ENCODE results near the gene KCNJ16.

The KCNJ16 gene

GRCh38 chr17:70047619-70048419 is 27.2 kb upstream of the KCNJ16 start:
- Histone ChIP-seq H3K27me3 (ENCODE audit: low read depth, low read length) (no peaks in the 10 kb centered on the region), H3K4me3 (ENCODE audit: low read depth in 1 of 2, low read length in 2 of 2) (no peak overlapping the region), H3K4me1 (ENCODE audit: control insufficient read depth in 1 of 2, insufficient read depth in 2 of 2, low read length in 2 of 2) (no peaks in the 10 kb centered on the region), H3K27ac (ENCODE audit: low read length) (no peak overlapping the region), H3K9me3 (ENCODE audit: control insufficient read depth in 1 of 2, low read length in 2 of 2) (no peaks in the 10 kb centered on the region), H3K36me3 (ENCODE audit: control insufficient read depth in 1 of 2, insufficient read depth in 2 of 2, low read length in 2 of 2) (no peaks in the 10 kb centered on the region)

GRCh38 chr17:70049801-70050591 is 25.0 kb upstream of the KCNJ16 start:
- Histone ChIP-seq H3K4me1 (ENCODE audit: control insufficient read depth in 1 of 2, insufficient read depth in 2 of 2, low read length in 2 of 2) (no peaks in the 10 kb centered on the region), H3K27me3 (ENCODE audit: low read depth, low read length) (no peaks in the 10 kb centered on the region), H3K27ac (ENCODE audit: low read length) (no peak overlapping the region), H3K4me3 (ENCODE audit: low read depth in 1 of 2, low read length in 2 of 2) (no peak overlapping the region), H3K9me3 (ENCODE audit: control insufficient read depth in 1 of 2, low read length in 2 of 2) (no peaks in the 10 kb centered on the region), H3K36me3 (ENCODE audit: control insufficient read depth in 1 of 2, insufficient read depth in 2 of 2, low read length in 2 of 2) (no peaks in the 10 kb centered on the region)

GRCh38 chr17:70050931-70051330 is 24.1 kb upstream of the KCNJ16 start:
- Histone ChIP-seq H3K27me3 (ENCODE audit: low read depth, low read length) (no peaks in the 10 kb centered on the region), H3K4me3 (ENCODE audit: low read depth in 1 of 2, low read length in 2 of 2) (no peak overlapping the region)

GRCh38 chr17:70053241-70054234 is 21.5 kb upstream of the KCNJ16 start:
- Histone ChIP-seq H3K27me3 (ENCODE audit: low read depth, low read length) (no peaks in the 10 kb centered on the region), H3K4me3 (ENCODE audit: low read depth in 1 of 2, low read length in 2 of 2) (peak overlapping the region; percentile 35 to 36), H3K4me1 (ENCODE audit: control insufficient read depth in 1 of 2, insufficient read depth in 2 of 2, low read length in 2 of 2) (no peaks in the 10 kb centered on the region), H3K9me3 (ENCODE audit: control insufficient read depth in 1 of 2, low read length in 2 of 2) (no peaks in the 10 kb centered on the region), H3K27ac (ENCODE audit: low read length) (no peak overlapping the region), H3K36me3 (ENCODE audit: control insufficient read depth in 1 of 2, insufficient read depth in 2 of 2, low read length in 2 of 2) (no peaks in the 10 kb centered on the region)

More at GRCh38 chr17:70050931-70051330, 24.1 kb upstream of the KCNJ16 start:
- Histone ChIP-seq H3K36me3 (ENCODE audit: control insufficient read depth in 1 of 2, insufficient read depth in 2 of 2, low read length in 2 of 2) (no peaks in the 10 kb centered on the region), H3K9me3 (ENCODE audit: control insufficient read depth in 1 of 2, low read length in 2 of 2) (no peaks in the 10 kb centered on the region), H3K27ac (ENCODE audit: low read length) (no peak overlapping the region), H3K4me1 (ENCODE audit: control insufficient read depth in 1 of 2, insufficient read depth in 2 of 2, low read length in 2 of 2) (no peaks in the 10 kb centered on the region)

GRCh38 chr17:70055000-70055399 is 20.0 kb upstream of the KCNJ16 start:
- Histone ChIP-seq H3K9me3 (ENCODE audit: control insufficient read depth in 1 of 2, low read length in 2 of 2) (no peaks in the 10 kb centered on the region), H3K4me1 (ENCODE audit: control insufficient read depth in 1 of 2, insufficient read depth in 2 of 2, low read length in 2 of 2) (no peaks in the 10 kb centered on the region), H3K36me3 (ENCODE audit: control insufficient read depth in 1 of 2, insufficient read depth in 2 of 2, low read length in 2 of 2) (no peaks in the 10 kb centered on the region), H3K27ac (ENCODE audit: low read length) (no peak overlapping the region), H3K27me3 (ENCODE audit: low read depth, low read length) (no peaks in the 10 kb centered on the region), H3K4me3 (ENCODE audit: low read depth in 1 of 2, low read length in 2 of 2) (no peak overlapping the region)

- no peaks in the 10 kb centered on the region for H3K4me1 ChIP-seq (ENCODE audit: control insufficient read depth in 1 of 2, insufficient read depth in 2 of 2, low read length in 2 of 2)
- H3K4me3 ChIP-seq (ENCODE audit: low read depth in 1 of 2, low read length in 2 of 2): no peak overlapping the region
- no peaks in the 10 kb centered on the region for H3K27me3 ChIP-seq (ENCODE audit: low read depth, low read length)
- no peak overlapping the region for H3K27ac ChIP-seq (ENCODE audit: low read length)
- H3K9me3 ChIP-seq (ENCODE audit: control insufficient read depth in 1 of 2, low read length in 2 of 2): no peaks in the 10 kb centered on the region
- no peaks in the 10 kb centered on the region for H3K36me3 ChIP-seq (ENCODE audit: control insufficient read depth in 1 of 2, insufficient read depth in 2 of 2, low read length in 2 of 2)
Measured at GRCh38 chr17:70059071-70059470, 16.0 kb upstream of the KCNJ16 start.

GRCh38 chr17:70059649-70060048 is 15.4 kb upstream of the KCNJ16 start:
- Histone ChIP-seq H3K27ac (ENCODE audit: low read length) (no peak overlapping the region), H3K9me3 (ENCODE audit: control insufficient read depth in 1 of 2, low read length in 2 of 2) (no peaks in the 10 kb centered on the region), H3K27me3 (ENCODE audit: low read depth, low read length) (no peaks in the 10 kb centered on the region), H3K4me3 (ENCODE audit: low read depth in 1 of 2, low read length in 2 of 2) (no peak overlapping the region), H3K4me1 (ENCODE audit: control insufficient read depth in 1 of 2, insufficient read depth in 2 of 2, low read length in 2 of 2) (no peaks in the 10 kb centered on the region), H3K36me3 (ENCODE audit: control insufficient read depth in 1 of 2, insufficient read depth in 2 of 2, low read length in 2 of 2) (no peaks in the 10 kb centered on the region)

- H3K9me3 ChIP-seq (ENCODE audit: control insufficient read depth in 1 of 2, low read length in 2 of 2): no peaks in the 10 kb centered on the region
- H3K4me1 ChIP-seq (ENCODE audit: control insufficient read depth in 1 of 2, insufficient read depth in 2 of 2, low read length in 2 of 2): no peaks in the 10 kb centered on the region
- no peak overlapping the region for H3K27ac ChIP-seq (ENCODE audit: low read length)
- no peaks in the 10 kb centered on the region for H3K27me3 ChIP-seq (ENCODE audit: low read depth, low read length)
- no peaks in the 10 kb centered on the region for H3K36me3 ChIP-seq (ENCODE audit: control insufficient read depth in 1 of 2, insufficient read depth in 2 of 2, low read length in 2 of 2)
- H3K4me3 ChIP-seq (ENCODE audit: low read depth in 1 of 2, low read length in 2 of 2): no peak overlapping the region
Measured at GRCh38 chr17:70060415-70060814, 14.6 kb upstream of the KCNJ16 start.

- H3K27me3 ChIP-seq (ENCODE audit: low read depth, low read length): no peaks in the 10 kb centered on the region
- H3K4me3 ChIP-seq (ENCODE audit: low read depth in 1 of 2, low read length in 2 of 2): no peak overlapping the region
- no peaks in the 10 kb centered on the region for H3K36me3 ChIP-seq (ENCODE audit: control insufficient read depth in 1 of 2, insufficient read depth in 2 of 2, low read length in 2 of 2)
- no peaks in the 10 kb centered on the region for H3K9me3 ChIP-seq (ENCODE audit: control insufficient read depth in 1 of 2, low read length in 2 of 2)
- no peak overlapping the region for H3K27ac ChIP-seq (ENCODE audit: low read length)
- H3K4me1 ChIP-seq (ENCODE audit: control insufficient read depth in 1 of 2, insufficient read depth in 2 of 2, low read length in 2 of 2): no peaks in the 10 kb centered on the region
Measured at GRCh38 chr17:70067134-70067533, 7.9 kb upstream of the KCNJ16 start.

GRCh38 chr17:70070305-70071027 is 4.6 kb upstream of the KCNJ16 start:
- no peak overlapping the region for H3K27ac ChIP-seq (ENCODE audit: low read length)
- H3K27me3 ChIP-seq (ENCODE audit: low read depth, low read length): no peaks in the 10 kb centered on the region
- no peaks in the 10 kb centered on the region for H3K4me1 ChIP-seq (ENCODE audit: control insufficient read depth in 1 of 2, insufficient read depth in 2 of 2, low read length in 2 of 2)
- no peak overlapping the region for H3K4me3 ChIP-seq (ENCODE audit: low read depth in 1 of 2, low read length in 2 of 2)
- no peaks in the 10 kb centered on the region for H3K36me3 ChIP-seq (ENCODE audit: control insufficient read depth in 1 of 2, insufficient read depth in 2 of 2, low read length in 2 of 2)
- H3K9me3 ChIP-seq (ENCODE audit: control insufficient read depth in 1 of 2, low read length in 2 of 2): no peaks in the 10 kb centered on the region
